ENCODE measurements around the gene NCKAP5.

DNA sequence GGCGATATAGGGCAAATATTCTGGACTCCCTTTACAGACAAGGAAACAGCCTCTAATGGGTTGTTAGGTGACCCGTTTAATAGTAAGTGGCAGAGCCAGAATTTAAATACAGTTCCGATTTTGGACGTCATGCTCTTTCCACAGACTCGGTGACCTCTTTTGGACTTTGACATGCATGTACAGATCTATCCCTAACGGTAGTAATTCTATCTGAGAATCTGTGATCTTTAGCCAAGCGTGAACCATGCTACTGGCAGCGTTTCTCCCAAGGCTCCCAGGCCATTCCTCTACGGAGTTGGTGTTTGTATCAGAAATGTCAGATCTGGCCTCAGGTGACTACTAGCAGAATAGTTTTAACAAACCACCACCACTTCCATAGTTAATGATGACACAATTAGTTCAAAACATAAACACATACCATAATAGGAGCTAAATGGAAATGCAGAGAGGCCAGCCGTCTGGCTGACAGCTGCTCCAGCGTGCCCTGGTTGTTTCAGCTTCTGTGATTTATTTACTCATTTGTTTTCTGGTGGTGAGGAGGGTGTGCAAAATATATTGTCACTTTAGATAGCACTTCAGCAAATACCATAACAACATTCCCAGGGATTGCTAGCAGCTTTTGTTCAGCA is 593.7 kb downstream of the NCKAP5 start:
- TF ChIP-seq, protein P1, sequence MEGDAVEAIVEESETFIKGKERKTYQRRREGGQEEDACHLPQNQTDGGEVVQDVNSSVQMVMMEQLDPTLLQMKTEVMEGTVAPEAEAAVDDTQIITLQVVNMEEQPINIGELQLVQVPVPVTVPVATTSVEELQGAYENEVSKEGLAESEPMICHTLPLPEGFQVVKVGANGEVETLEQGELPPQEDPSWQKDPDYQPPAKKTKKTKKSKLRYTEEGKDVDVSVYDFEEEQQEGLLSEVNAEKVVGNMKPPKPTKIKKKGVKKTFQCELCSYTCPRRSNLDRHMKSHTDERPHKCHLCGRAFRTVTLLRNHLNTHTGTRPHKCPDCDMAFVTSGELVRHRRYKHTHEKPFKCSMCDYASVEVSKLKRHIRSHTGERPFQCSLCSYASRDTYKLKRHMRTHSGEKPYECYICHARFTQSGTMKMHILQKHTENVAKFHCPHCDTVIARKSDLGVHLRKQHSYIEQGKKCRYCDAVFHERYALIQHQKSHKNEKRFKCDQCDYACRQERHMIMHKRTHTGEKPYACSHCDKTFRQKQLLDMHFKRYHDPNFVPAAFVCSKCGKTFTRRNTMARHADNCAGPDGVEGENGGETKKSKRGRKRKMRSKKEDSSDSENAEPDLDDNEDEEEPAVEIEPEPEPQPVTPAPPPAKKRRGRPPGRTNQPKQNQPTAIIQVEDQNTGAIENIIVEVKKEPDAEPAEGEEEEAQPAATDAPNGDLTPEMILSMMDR (conservative IDR thresholded peaks at IDR 0.05; ENCODE audit: low read depth, low read length): no peak
- no peak for TF ChIP-seq EZH2 (IDR thresholded peaks at IDR 0.05; ENCODE audit: low read length, unreplicated experiment)
- TF ChIP-seq EZH2phosphoT487 (IDR thresholded peaks at IDR 0.05; ENCODE audit: borderline replicate concordance, low read length): no peak

All from PC-3 (cell line).